GM23248 (cell line): Measurements from ENCODE around the gene FBXO39.

Experiments used
- EZH2 ChIP-seq: fragments of 200-600 bp; sonication (generic); IDR thresholded peaks from 2 replicates; pipeline ENCODE4 v1.6.1; 2018; ENCODE audit warnings: antibody characterized with exemption, mild to moderate bottlenecking; ENCODE audit not compliant: insufficient read depth, poor library complexity, severe bottlenecking
- EZH2phosphoT487 ChIP-seq: fragments of 200-600 bp; sonication (generic); IDR thresholded peaks from 2 replicates; pipeline ENCODE4 v1.6.1; 2018; ENCODE audit warnings: antibody characterized with exemption, moderate library complexity, mild to moderate bottlenecking, low read depth; ENCODE audit not compliant: insufficient read depth

DNA sequence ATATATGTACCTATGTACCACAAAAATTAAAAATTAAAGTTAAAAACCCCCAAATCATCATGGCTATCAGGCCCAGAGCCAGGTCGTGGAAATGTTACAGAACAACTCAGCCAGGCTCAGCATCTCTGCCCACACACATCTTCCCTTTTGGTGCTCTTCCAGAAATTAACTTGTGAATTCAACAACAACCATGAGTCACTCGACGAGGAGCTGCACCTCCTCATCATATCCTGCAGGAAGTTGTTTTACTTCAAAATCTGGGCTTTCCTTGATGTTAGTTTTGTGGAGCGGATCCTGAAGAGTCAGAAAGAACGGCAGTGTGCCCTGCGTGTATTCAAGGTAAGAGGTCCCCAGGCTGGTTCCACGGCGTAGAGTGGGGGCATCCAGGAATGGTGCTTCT is 10.6 kb downstream of the FBXO39 start:
- TF ChIP-seq EZH2 = no peak
- no peak for TF ChIP-seq EZH2phosphoT487
